OCI-LY1 (cell line): Measurements from ENCODE around the gene SULT1E1.

ENCODE experiments used
- H2AFZ ChIP-seq: fragments of 200-600 bp; sonication (generic), shearing (Covaris generic); 2 replicates; pipeline ENCODE4 v1.6.0; 2014; ENCODE audit warnings: antibody characterized with exemption, mild to moderate bottlenecking, low read length
- H3F3A ChIP-seq: fragments of 200-600 bp; sonication (generic), shearing (Covaris generic); 2 replicates; pipeline ENCODE4 v1.6.0; 2014; ENCODE audit warnings: mild to moderate bottlenecking, antibody characterized with exemption, low read length, moderate library complexity; ENCODE audit not compliant: insufficient read depth
- H3K27ac ChIP-seq: fragments of 200-600 bp; sonication (generic); 2 replicates; pipeline ENCODE4 v1.5.1; 2014; ENCODE audit warnings: low read length, mixed run types, mild to moderate bottlenecking, low read depth; ENCODE audit not compliant: poor library complexity, severe bottlenecking
- H3K27me3 ChIP-seq: fragments of 200-600 bp; sonication (generic); 2 replicates; pipeline ENCODE4 v1.6.0; 2014; ENCODE audit warnings: antibody characterized with exemption, mild to moderate bottlenecking, low read length, moderate library complexity; ENCODE audit not compliant: insufficient read depth
- H3K36me3 ChIP-seq: fragments of 200-600 bp; sonication (generic); 2 replicates; pipeline ENCODE4 v1.6.1; 2014; ENCODE audit warnings: mild to moderate bottlenecking, antibody characterized with exemption, low read length, moderate library complexity, mixed read lengths; ENCODE audit not compliant: insufficient read depth
- H3K4me1 ChIP-seq: fragments of 200-600 bp; sonication (generic); 2 replicates; pipeline ENCODE4 v1.5.1; 2014; ENCODE audit warnings: mild to moderate bottlenecking, low read length, moderate library complexity; ENCODE audit not compliant: insufficient read depth, severe bottlenecking
- H3K4me2 ChIP-seq: fragments of 200-600 bp; sonication (generic), shearing (Covaris generic); 2 replicates; pipeline ENCODE4 v1.6.1; 2014; ENCODE audit warnings: low read length
- H3K4me3 ChIP-seq: fragments of 200-600 bp; sonication (generic); 2 replicates; pipeline ENCODE4 v1.5.1; 2014; ENCODE audit warnings: low read length, low read depth, mild to moderate bottlenecking, mixed read lengths; ENCODE audit not compliant: poor library complexity, severe bottlenecking
- H3K79me2 ChIP-seq: fragments of 200-600 bp; shearing (Covaris generic); 2 replicates; pipeline ENCODE4 v1.6.1; 2016; ENCODE audit warnings: mixed run types, low read length, mixed read lengths; ENCODE audit not compliant: insufficient read depth
- H3K9ac ChIP-seq: fragments of 200-600 bp; sonication (generic), shearing (Covaris generic); 2 replicates; pipeline ENCODE4 v1.6.1; 2014; ENCODE audit warnings: mild to moderate bottlenecking, low read length, mixed read lengths
- H3K9me2 ChIP-seq: fragments of 200-600 bp; sonication (generic), shearing (Covaris generic); 2 replicates; pipeline ENCODE4 v1.6.1; 2014; ENCODE audit warnings: low read depth, mild to moderate bottlenecking, low read length, mixed read lengths
- H3K9me3 ChIP-seq: fragments of 200-600 bp; shearing (Covaris generic); 2 replicates; pipeline ENCODE4 v1.6.1; 2014; ENCODE audit warnings: low read length, mixed read lengths
- H4K20me1 ChIP-seq: fragments of 200-600 bp; sonication (generic), shearing (Covaris generic); 2 replicates; pipeline ENCODE4 v1.6.0; 2016; ENCODE audit warnings: mild to moderate bottlenecking, low read length; ENCODE audit not compliant: insufficient read depth
- CTCF ChIP-seq: fragments of 200-600 bp; sonication (generic), shearing (Covaris generic); IDR thresholded peaks from 2 replicates; pipeline ENCODE4 v1.5.1; 2017; ENCODE audit warnings: mild to moderate bottlenecking, antibody characterized with exemption, low read length, moderate library complexity, mixed read lengths
- EZH2 ChIP-seq: fragments of 200-600 bp; sonication (generic), shearing (Covaris generic); IDR thresholded peaks from 2 replicates; pipeline ENCODE4 v1.8.0; 2017; ENCODE audit warnings: borderline replicate concordance, mixed run types, mild to moderate bottlenecking, antibody characterized with exemption, low read length, moderate library complexity, mixed read lengths

Gene SULT1E1

GRCh38 chr4:69832326-69833030, 27.5 kb downstream of the SULT1E1 start:
- H3K4me2 ChIP-seq: no peak overlapping the region
- H3K79me2 ChIP-seq: no peaks in the 10 kb centered on the region
- H3K9me2 ChIP-seq: no peaks in the 10 kb centered on the region
- H2AFZ ChIP-seq: no peak overlapping the region
- no peaks in the 10 kb centered on the region for H3K36me3 ChIP-seq
- H3F3A ChIP-seq: no peaks in the 10 kb centered on the region
- TF ChIP-seq EZH2: no peak
- no peak overlapping the region for H3K27ac ChIP-seq
- H3K9ac ChIP-seq: no peak overlapping the region
- H3K9me3 ChIP-seq: no peaks in the 10 kb centered on the region
- H3K4me3 ChIP-seq: no peak overlapping the region
- no peaks in the 10 kb centered on the region for H3K27me3 ChIP-seq
- H4K20me1 ChIP-seq: no peaks in the 10 kb centered on the region
- H3K4me1 ChIP-seq: no peaks in the 10 kb centered on the region

GRCh38 chr4:69831646-69832325, 28.2 kb downstream of the SULT1E1 start:
- no peak overlapping the region for H3K27ac ChIP-seq
- no peaks in the 10 kb centered on the region for H3K9me3 ChIP-seq
- no peaks in the 10 kb centered on the region for H3K9me2 ChIP-seq
- H3K36me3 ChIP-seq: no peaks in the 10 kb centered on the region
- no peak overlapping the region for H3K9ac ChIP-seq
- no peak overlapping the region for H3K4me3 ChIP-seq
- no peaks in the 10 kb centered on the region for H3K27me3 ChIP-seq
- no peaks in the 10 kb centered on the region for H4K20me1 ChIP-seq
- H3K4me2 ChIP-seq: no peak overlapping the region
- no peaks in the 10 kb centered on the region for H3K79me2 ChIP-seq
- no peak overlapping the region for H2AFZ ChIP-seq
- no peaks in the 10 kb centered on the region for H3K4me1 ChIP-seq
- TF ChIP-seq EZH2 (no peak), CTCF (no peak)
- no peaks in the 10 kb centered on the region for H3F3A ChIP-seq

GRCh38 chr4:69831270-69831627, 28.7 kb downstream of the SULT1E1 start:
- no peaks in the 10 kb centered on the region for H4K20me1 ChIP-seq
- no peaks in the 10 kb centered on the region for H3K27me3 ChIP-seq
- H2AFZ ChIP-seq: no peak overlapping the region
- H3K27ac ChIP-seq: no peak overlapping the region
- no peaks in the 10 kb centered on the region for H3K4me1 ChIP-seq
- no peaks in the 10 kb centered on the region for H3K79me2 ChIP-seq
- H3K4me2 ChIP-seq: no peak overlapping the region
- H3K9me2 ChIP-seq: no peaks in the 10 kb centered on the region
- H3K4me3 ChIP-seq: no peak overlapping the region
- no peaks in the 10 kb centered on the region for H3K36me3 ChIP-seq
- H3K9ac ChIP-seq: no peak overlapping the region
- no peaks in the 10 kb centered on the region for H3K9me3 ChIP-seq
- TF ChIP-seq EZH2 (no peak), CTCF (no peak)
- no peaks in the 10 kb centered on the region for H3F3A ChIP-seq
